Skeletal muscle satellite cell (primary cell): ENCODE results near the gene ZNF74. TPM values are rescaled to one million over a fixed set of nuclear protein-coding genes. Genes with fewer than 3 reads are reported as not detected.
A peak's percentile ranks its signal among the peaks of the same experiment; 100 is the strongest.
"Not testable (repeated sequence)": the region's sequence is repeated elsewhere in the genome, so short reads cannot be mapped to it uniquely, and the experiment has no call there.

Source experiments
- H3K27me3 ChIP-seq: 2 replicates; pipeline ENCODE4 v1.7.0; 2013; ENCODE audit warnings: low read length; ENCODE audit not compliant: control insufficient read depth, insufficient read depth
- H3K36me3 ChIP-seq: 2 replicates; pipeline ENCODE4 v1.7.0; 2013; ENCODE audit warnings: mild to moderate bottlenecking, control low read depth, low read length; ENCODE audit not compliant: insufficient read depth
- H3K4me1 ChIP-seq: 2 replicates; pipeline ENCODE4 v1.7.0; 2013; ENCODE audit warnings: low read length; ENCODE audit not compliant: control insufficient read depth, insufficient read depth
- H3K4me2 ChIP-seq: 2 replicates; pipeline ENCODE4 v1.7.0; 2013; ENCODE audit warnings: mild to moderate bottlenecking, low read length
- H3K4me3 ChIP-seq: 2 replicates; pipeline ENCODE4 v1.7.0; 2013; ENCODE audit warnings: low read length
- H3K9ac ChIP-seq: 2 replicates; pipeline ENCODE4 v1.7.0; 2013; ENCODE audit warnings: mild to moderate bottlenecking, low read depth, low read length, moderate library complexity
- H3K9me3 ChIP-seq: replicated peaks from 2 replicates; pipeline ENCODE4 v1.7.0; 2013; ENCODE audit warnings: mild to moderate bottlenecking, control low read depth, low read length
- total RNA-seq: library from RNA; depleted of rRNA; stranded (reverse); fragments of >200 nt; gene quantifications from 2 replicates; pipeline ENCODE4 v1.2.3, GENCODE V29; 2012; rRNA removed

The ZNF74 gene
- total RNA-seq, result 5.3 and 5.9 TPM in 2 replicates

DNA sequence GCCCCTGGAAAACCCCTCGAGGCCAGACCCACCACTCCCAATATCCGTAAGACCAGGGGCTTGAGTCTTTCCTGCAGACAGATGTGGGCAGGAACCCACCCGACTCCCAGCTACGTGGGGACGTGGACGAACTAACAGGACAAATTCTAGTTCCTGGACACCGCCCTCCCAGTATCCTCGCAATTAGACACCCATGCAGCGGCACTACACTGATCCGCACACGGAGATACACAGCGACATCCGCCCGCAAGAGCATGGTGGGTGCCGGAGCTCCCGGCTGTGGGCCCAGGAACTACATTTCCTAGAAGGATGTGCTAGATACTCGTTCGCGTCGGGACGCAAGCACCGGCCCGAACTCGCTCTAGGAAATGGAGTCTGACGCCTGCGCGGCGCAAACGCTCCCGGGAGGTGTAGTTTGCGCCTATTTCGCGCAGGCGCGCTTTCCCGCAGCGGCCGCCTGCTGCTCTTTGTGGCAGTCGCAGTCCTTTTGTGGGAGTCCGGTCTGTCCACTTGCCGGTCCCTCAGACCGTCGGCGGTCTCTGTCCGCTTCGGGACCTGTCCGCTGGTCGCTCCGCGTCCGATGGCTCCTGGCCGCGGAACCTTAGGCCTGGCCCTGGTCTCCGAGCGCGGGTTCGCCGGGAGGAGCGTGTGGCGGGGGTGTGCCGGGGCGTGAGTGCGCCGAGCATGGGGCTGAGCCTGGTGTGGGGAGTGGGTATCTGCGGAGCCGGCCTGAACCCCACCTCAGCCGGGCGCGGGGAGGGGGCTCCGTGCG lies at the start of gene ZNF74:
Gene ZNF74, plus strand, starts transcription at position 447 of the 772 bp plus-strand sequence. CDS start 478 bp downstream, outside the sequence.
- H3K4me3 ChIP-seq, result peak within 1 kb of the TSS; percentile 95

DNA sequence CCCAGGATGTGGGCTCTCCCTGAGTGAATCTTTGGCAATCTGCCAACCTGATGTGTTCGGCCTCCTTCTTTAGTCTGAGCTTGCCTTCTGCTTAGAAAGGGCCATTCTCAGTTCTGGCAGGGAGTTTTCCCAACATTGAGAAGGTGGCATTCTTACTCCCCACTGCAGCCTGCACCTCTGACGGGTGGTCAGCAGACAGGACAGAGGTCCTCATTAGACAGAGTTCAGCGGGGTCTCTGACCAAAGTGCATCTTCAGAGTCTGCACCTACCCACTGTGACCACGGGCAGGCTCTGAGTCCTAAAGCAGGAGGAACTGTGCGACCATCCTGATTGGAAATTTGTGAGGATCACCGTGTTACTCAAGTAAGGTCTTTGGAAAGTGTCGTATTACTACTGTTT lies 47.4 kb upstream of the ZNF74 start:
- H3K4me1 ChIP-seq, H3K36me3 ChIP-seq, H3K27me3 ChIP-seq, H3K4me2 ChIP-seq, H3K4me3 ChIP-seq, H3K9ac ChIP-seq, H3K9me3 ChIP-seq: not testable (repeated sequence)

More for the DNA sequence above, at the start of gene ZNF74:
- peak within 1 kb of the TSS; percentile 85 for H3K4me2 ChIP-seq
- H3K9me3 ChIP-seq, result no peaks in the 10 kb centered on the region
- no peaks in the 10 kb centered on the region for H3K36me3 ChIP-seq
- peak within 1 kb of the TSS; percentile 88 for H3K9ac ChIP-seq
- H3K4me1 ChIP-seq, result peaks cover 23% of the 10 kb centered on the region
- H3K27me3 ChIP-seq, result no peaks in the 10 kb centered on the region

DNA sequence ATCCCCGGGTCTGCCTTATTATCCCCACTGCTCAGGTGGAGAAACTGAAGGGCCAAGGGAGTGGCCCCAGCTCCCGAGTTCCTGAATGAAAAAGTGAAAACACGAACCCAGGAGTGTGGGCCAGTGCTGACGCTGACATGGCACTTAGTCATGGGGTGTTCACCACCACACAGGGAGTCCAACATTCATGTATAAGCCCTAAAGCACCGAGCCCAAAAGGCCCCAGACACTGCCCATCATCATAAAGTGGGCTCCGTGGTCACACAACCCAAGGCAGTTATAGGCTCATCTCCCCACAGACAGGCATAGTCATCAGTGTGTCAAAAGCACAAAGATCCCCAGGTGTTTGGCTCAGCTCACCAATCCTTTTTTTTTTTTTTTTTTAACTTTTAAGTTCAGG lies 41.4 kb upstream of the ZNF74 start:
- not testable (repeated sequence) for H3K4me3 ChIP-seq, H3K4me1 ChIP-seq, H3K4me2 ChIP-seq, H3K36me3 ChIP-seq, H3K9me3 ChIP-seq, H3K9ac ChIP-seq, H3K27me3 ChIP-seq

DNA sequence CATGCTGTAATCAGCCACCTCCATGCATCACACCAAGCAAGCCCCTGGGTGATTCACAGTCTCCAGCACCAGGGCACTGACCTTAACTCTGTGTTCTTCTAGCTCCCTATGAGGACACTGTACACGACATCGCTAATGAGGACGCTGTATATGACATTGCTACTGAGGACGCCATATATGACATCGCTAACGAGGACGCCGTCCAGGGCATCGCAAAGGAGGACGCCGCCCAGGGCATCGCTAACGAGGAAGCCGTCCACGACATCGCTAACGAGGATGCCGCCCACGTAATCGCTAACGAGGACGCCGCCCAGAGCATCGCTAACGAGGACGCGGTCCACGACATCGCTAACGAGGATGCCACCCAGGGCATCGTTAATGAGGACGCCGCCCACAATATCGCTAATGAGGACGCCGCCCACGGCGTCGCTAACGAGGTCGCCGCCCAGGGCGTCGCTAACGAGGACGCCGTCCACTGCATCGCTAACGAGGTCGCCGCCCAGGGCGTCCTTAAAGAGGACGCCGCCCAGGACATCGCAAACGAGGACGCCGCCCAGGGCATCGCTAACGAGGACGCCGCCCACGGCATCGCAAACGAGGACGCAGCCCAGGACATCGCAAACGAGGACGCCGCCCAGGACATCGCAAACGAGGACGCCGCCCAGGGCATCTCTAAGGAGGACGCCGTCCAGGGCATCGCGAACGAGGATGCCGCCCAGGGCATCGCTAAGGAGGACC lies 39.5 kb upstream of the ZNF74 start:
- H3K9ac ChIP-seq, result no peak overlapping the region
- no peaks in the 10 kb centered on the region for H3K27me3 ChIP-seq
- H3K9me3 ChIP-seq, result no peaks in the 10 kb centered on the region
- no peaks in the 10 kb centered on the region for H3K4me1 ChIP-seq
- no peak overlapping the region for H3K4me3 ChIP-seq
- no peak overlapping the region for H3K4me2 ChIP-seq
- no peaks in the 10 kb centered on the region for H3K36me3 ChIP-seq

DNA sequence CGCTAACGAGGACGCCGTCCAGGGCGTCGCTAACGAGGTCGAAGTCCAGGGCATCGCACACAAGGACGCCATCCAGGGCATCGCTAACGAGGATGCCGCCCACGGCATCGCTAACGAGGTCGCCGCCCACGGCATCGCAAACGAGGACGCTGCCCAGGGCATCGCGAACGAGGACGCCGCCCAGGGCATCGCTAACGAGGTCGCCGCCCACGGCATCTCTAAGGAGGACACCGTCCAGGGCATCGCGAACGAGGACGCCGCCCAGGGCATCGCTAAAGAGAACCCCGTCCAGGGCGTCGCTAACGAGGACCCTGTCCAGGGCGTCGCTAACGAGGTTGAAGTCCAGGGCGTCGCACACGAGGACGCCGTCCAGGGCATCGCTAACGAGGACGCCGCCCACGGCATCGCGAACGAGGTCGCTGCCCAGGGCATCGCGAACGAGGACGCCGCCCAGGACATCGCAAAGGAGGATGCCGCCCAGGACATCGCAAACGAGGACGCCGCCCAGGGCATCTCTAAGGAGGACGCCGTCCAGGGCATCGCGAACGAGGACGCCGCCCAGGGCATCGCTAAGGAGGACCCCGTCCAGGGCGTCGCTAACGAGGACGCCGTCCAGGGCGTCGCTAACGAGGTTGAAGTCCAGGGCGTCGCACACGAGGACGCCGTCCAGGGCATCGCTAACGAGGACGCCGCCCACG lies 37.9 kb upstream of the ZNF74 start:
- not testable (repeated sequence) for H3K9ac ChIP-seq, H3K4me2 ChIP-seq, H3K4me1 ChIP-seq, H3K4me3 ChIP-seq, H3K27me3 ChIP-seq, H3K9me3 ChIP-seq, H3K36me3 ChIP-seq

- H3K36me3 ChIP-seq, H3K4me1 ChIP-seq, H3K9me3 ChIP-seq, H3K9ac ChIP-seq, H3K4me2 ChIP-seq, H3K27me3 ChIP-seq, H3K4me3 ChIP-seq: not testable (repeated sequence)
Measured at GRCh38 chr22:20356906-20357305, 37.0 kb upstream of the ZNF74 start.

DNA sequence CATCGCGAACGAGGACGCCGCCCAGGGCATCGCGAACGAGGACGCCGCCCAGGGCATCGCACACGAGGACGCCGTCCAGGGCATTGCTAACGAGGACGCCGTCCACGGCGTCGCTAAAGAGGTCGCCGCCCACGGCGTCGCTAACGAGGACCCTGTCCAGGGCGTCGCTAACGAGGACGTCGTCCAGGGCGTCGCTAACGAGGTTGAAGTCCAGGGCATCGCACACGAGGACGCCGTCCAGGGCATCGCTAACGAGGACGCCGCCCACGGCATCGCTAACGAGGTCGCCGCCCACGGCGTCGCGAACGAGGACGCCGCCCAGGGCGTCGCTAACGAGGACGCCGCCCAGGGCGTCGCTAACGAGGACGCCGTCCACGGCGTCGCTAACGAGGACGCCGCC lies 36.0 kb upstream of the ZNF74 start:
- H3K4me1 ChIP-seq, H3K4me2 ChIP-seq, H3K36me3 ChIP-seq, H3K9ac ChIP-seq, H3K9me3 ChIP-seq, H3K27me3 ChIP-seq, H3K4me3 ChIP-seq: not testable (repeated sequence)

- H3K4me2 ChIP-seq, H3K9ac ChIP-seq, H3K36me3 ChIP-seq, H3K4me1 ChIP-seq, H3K4me3 ChIP-seq, H3K27me3 ChIP-seq, H3K9me3 ChIP-seq: not testable (repeated sequence)
Measured at GRCh38 chr22:20358503-20359239, 35.3 kb upstream of the ZNF74 start.

DNA sequence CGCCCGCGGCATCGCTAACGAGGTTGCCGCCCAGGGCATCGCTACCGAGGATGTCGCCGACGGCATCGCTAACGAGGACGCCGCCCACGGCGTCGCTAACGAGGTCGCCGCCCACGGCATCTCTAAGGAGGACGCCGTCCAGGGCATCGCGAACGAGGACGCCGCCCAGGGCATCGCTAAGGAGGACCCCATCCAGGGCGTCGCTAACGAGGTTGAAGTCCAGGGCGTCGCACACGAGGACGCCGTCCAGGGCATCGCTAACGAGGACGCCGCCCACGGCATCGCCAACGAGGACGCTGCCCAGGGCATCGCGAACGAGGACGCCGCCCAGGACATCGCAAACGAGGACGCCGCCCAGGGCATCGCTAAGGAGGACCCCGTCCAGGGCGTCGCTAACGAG lies 33.7 kb upstream of the ZNF74 start:
- not testable (repeated sequence) for H3K27me3 ChIP-seq, H3K36me3 ChIP-seq, H3K9ac ChIP-seq, H3K4me3 ChIP-seq, H3K9me3 ChIP-seq, H3K4me2 ChIP-seq, H3K4me1 ChIP-seq

GRCh38 chr22:20360866-20361751 lies 32.8 kb upstream of the ZNF74 start:
- H3K27me3 ChIP-seq, H3K36me3 ChIP-seq, H3K4me2 ChIP-seq, H3K9me3 ChIP-seq, H3K4me3 ChIP-seq, H3K4me1 ChIP-seq, H3K9ac ChIP-seq: not testable (repeated sequence)
